ENCODE results near the gene RANBP17.

RANBP17 gene

DNA sequence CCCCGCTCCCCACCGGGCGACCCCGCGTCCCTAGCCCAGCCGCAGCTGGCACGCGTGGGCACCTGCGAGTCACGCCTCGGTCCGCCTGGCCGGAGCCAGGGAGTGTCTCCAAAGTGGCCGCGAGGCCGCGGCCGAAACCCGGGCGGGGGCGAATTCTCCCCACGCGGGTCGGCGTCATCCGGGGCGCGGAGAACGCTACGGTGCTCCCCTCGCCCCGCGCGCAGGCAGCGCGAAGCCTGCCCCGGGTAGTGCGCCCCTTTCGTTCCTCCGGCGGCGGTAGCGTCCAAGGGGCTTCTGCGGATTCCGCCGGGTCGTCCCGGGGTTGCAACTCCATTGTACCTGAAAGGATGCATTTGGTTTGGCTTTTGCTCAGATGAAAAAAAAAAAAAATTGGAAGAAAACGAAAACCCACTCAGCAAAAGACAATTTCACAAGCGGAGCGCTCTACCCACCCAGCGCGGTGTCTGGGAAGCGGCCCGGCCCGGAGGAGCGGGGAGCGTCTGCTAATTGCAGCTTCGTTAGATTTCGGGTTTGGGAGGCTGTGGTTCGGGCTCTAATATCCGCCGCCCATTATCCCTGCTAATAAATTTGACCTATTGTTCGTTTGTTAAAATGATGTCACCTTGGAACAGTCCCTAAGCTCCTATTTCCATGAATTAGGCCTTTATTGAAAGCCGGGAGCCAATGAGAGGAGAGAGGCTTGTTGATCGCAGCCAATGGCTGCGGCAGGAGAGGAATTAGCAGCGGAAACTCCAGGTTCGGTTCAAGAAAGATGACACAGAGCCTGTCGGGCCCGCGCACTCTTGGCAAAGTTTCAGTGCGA, 446.8 kb downstream of the RANBP17 start, which contains the start of gene TLX3:
Gene TLX3 (plus strand): TSS at position 796 of the 823 bp plus-strand sequence. CDS start 118 bp downstream, outside the sequence.
- TF ChIP-seq, protein P1, sequence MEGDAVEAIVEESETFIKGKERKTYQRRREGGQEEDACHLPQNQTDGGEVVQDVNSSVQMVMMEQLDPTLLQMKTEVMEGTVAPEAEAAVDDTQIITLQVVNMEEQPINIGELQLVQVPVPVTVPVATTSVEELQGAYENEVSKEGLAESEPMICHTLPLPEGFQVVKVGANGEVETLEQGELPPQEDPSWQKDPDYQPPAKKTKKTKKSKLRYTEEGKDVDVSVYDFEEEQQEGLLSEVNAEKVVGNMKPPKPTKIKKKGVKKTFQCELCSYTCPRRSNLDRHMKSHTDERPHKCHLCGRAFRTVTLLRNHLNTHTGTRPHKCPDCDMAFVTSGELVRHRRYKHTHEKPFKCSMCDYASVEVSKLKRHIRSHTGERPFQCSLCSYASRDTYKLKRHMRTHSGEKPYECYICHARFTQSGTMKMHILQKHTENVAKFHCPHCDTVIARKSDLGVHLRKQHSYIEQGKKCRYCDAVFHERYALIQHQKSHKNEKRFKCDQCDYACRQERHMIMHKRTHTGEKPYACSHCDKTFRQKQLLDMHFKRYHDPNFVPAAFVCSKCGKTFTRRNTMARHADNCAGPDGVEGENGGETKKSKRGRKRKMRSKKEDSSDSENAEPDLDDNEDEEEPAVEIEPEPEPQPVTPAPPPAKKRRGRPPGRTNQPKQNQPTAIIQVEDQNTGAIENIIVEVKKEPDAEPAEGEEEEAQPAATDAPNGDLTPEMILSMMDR (IDR thresholded peaks at IDR 0.05; ENCODE audit: insufficient read depth, low read length) = no peak
- TF ChIP-seq GABPA (IDR thresholded peaks at IDR 0.05; ENCODE audit: low read depth) (no peak), REST (IDR thresholded peaks at IDR 0.05; ENCODE audit: insufficient replicate concordance, low read depth) (no peak), SPI1 (IDR thresholded peaks at IDR 0.05; ENCODE audit: borderline replicate concordance, low read depth) (no peak), POLR2AphosphoS5 (IDR thresholded peaks at IDR 0.05; ENCODE audit: low read depth) (no peak)
- no peak for DNase-seq (ENCODE audit: low read depth in 1 of 2, low spot score in 1 of 2)
- no peak within 1 kb of the TSS for H3K4me3 ChIP-seq (replicated peaks; ENCODE audit: insufficient read depth, low read length)
- H3K27ac ChIP-seq (replicated peaks) = no peak within 1 kb of the TSS
- H3K27me3 ChIP-seq (ENCODE audit: insufficient read depth, poor library complexity, severe bottlenecking) = peaks cover 74% of the 10 kb centered on the region

DNA sequence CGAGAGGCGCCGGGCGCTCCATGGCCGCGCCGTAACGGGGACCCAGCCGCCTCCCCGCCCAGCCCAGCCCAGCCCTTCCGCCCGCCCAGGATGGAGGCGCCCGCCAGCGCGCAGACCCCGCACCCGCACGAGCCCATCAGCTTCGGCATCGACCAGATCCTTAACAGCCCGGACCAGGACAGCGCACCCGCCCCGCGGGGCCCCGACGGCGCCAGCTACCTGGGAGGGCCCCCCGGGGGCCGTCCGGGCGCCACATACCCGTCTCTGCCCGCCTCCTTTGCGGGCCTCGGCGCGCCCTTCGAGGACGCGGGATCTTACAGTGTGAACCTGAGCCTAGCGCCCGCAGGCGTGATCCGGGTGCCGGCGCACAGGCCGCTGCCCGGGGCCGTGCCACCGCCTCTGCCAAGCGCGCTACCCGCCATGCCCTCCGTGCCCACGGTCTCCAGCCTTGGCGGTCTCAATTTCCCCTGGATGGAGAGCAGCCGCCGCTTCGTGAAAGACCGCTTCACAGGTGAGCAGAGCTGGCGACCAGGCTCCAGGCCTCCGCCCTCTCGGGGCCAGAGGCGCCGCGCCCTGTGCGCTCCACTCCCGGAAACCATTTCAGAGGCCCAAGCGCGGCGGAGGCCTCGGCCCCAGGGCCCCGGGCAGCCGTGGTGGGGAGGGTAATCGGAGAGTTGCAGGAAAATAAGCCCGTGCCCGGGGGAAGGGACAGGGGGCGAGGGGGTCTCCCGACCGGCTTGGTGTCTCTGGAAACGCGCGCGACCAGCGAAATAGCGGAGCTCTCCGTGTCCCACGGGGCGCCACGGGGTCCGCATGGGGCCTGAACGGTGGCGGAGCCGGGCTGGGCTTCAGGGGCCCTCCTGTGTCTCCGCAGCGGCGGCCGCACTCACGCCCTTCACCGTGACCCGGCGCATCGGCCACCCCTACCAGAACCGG, 447.7 kb downstream of the RANBP17 start:
- no peak overlapping the region for H3K4me3 ChIP-seq (replicated peaks; ENCODE audit: insufficient read depth, low read length)
- TF ChIP-seq POLR2AphosphoS5 (IDR thresholded peaks at IDR 0.05; ENCODE audit: low read depth) (no peak), GABPA (IDR thresholded peaks at IDR 0.05; ENCODE audit: low read depth) (no peak)
- H3K27ac ChIP-seq (replicated peaks) = no peak overlapping the region
- DNase-seq (ENCODE audit: low read depth in 1 of 2, low spot score in 1 of 2) = no peak
- peaks cover 75% of the 10 kb centered on the region for H3K27me3 ChIP-seq (ENCODE audit: insufficient read depth, poor library complexity, severe bottlenecking)

DNA sequence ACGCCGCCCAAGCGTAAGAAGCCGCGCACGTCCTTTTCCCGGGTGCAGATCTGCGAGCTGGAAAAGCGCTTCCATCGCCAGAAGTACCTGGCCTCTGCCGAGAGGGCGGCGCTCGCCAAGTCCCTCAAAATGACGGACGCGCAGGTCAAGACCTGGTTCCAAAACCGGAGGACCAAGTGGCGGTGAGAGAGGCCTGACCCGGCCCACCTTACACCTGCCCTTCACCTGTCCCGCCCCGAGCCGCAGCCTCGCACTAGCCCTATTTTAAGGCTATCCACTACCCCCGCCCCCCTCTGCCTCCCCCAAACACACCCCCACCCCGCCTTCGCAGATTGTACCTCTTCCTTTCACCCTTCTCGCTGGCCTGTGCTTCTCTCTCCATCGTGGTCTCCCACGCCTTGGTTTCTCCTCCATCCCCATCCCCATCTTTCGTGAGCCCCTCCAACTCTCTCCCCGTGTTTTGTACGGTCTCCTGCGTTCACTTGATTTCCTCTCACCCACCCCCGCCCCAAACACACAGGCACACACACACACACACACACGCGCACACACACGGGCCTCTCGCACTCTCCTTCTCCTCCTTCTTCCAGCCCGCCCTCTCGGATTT, 448.5 kb downstream of the RANBP17 start:
- TF ChIP-seq, protein P1 (IDR thresholded peaks at IDR 0.05; ENCODE audit: insufficient read depth, low read length) = peak; percentile 52
- TF ChIP-seq SPI1 (IDR thresholded peaks at IDR 0.05; ENCODE audit: borderline replicate concordance, low read depth) = no peak
- Histone ChIP-seq H3K27me3 (ENCODE audit: insufficient read depth, poor library complexity, severe bottlenecking) (peaks cover 82% of the 10 kb centered on the region), H3K27ac (replicated peaks) (no peak overlapping the region), H3K4me3 (replicated peaks; ENCODE audit: insufficient read depth, low read length) (no peak overlapping the region)
- DNase-seq (ENCODE audit: low read depth in 1 of 2, low spot score in 1 of 2) = peak; percentile 16 to 21

DNA sequence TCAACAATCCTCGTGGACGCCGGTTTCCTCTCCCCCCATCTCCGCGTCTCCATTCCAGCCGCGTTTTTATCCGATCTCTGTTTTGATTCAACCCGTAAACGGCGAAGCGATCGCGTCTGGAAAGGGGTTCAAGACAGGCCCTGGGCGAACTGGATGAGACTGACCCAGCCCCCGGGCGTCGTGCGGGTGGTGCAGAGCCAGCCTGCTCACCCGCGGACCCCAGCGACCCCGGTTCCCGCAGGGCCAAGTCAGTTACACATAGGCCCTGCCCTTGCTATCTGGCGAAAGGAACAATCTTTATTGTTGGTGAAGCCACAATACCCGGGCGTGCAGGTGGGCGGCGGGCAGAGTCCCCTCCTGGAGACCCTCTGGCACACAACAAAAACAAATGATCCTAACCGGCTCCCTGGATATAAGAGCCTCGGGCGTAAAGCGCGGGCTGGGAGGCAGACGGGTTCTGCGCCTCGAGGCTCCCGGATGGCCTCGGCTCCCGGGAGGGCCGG, 449.1 kb downstream of the RANBP17 start:
- H3K4me3 ChIP-seq (replicated peaks; ENCODE audit: insufficient read depth, low read length) = no peak overlapping the region
- H3K27ac ChIP-seq (replicated peaks) = no peak overlapping the region
- H3K27me3 ChIP-seq (ENCODE audit: insufficient read depth, poor library complexity, severe bottlenecking) = peaks cover 82% of the 10 kb centered on the region

More for the DNA sequence above, 449.1 kb downstream of the RANBP17 start:
- TF ChIP-seq GABPA (IDR thresholded peaks at IDR 0.05; ENCODE audit: low read depth) (no peak), REST (IDR thresholded peaks at IDR 0.05; ENCODE audit: insufficient replicate concordance, low read depth) (no peak), SPI1 (IDR thresholded peaks at IDR 0.05; ENCODE audit: borderline replicate concordance, low read depth) (no peak), POLR2AphosphoS5 (IDR thresholded peaks at IDR 0.05; ENCODE audit: low read depth) (no peak)
- TF ChIP-seq, protein P1 (IDR thresholded peaks at IDR 0.05; ENCODE audit: insufficient read depth, low read length) = no peak
- DNase-seq (ENCODE audit: low read depth in 1 of 2, low spot score in 1 of 2) = no peak

Measured in HL-60 (cell line).